Peyer's patch (tissue), 4 donors: ENCODE results near the gene AP1M1.

Experiments
- CTCF ChIP-seq, 6 experiments: fragments of 450-650 bp in 4 of 6; fragments of 200-600 bp in 2 of 6; sonication (generic) in 1 of 6; IDR thresholded peaks; one replicate each; pipeline ENCODE4 v1.5.1; 2017 to 2019; ENCODE audit warnings: antibody characterized with exemption in 6 of 6, mild to moderate bottlenecking in 3 of 6, moderate library complexity in 1 of 6
- POLR2A ChIP-seq, 2 donors: fragments of 450-650 bp; IDR thresholded peaks; one replicate each; pipeline ENCODE4 v1.5.1; 2017; ENCODE audit warnings: antibody characterized with exemption in 2 of 2, mild to moderate bottlenecking in 2 of 2, moderate library complexity in 2 of 2

GRCh38 chr19:16285769-16286498 is 88.2 kb downstream of the AP1M1 start:
- TF ChIP-seq CTCF (IDR thresholded peaks at IDR 0.05): no peak
- TF ChIP-seq POLR2A (IDR thresholded peaks at IDR 0.05): no peak
